GM11168 (cell line): ENCODE measurements around the gene ZNF41.
"Not testable (repeated sequence)": the region's sequence is repeated elsewhere in the genome, so short reads cannot be mapped to it uniquely, and the experiment has no call there.

Source experiments
- in situ Hi-C: fragments of 300-500 bp; cut with MboI; formaldehyde crosslinking; loops from one replicate; pipeline ENCODE4 v1.12.0; 2022; ENCODE audit warnings: low sequenced_read_pairs; ENCODE audit not compliant: unreplicated experiment

The ZNF41 gene

GRCh38 chrX:47497271-47497888 is 14.4 kb upstream of the ZNF41 start:
- in situ Hi-C loops, result no loop called here

DNA sequence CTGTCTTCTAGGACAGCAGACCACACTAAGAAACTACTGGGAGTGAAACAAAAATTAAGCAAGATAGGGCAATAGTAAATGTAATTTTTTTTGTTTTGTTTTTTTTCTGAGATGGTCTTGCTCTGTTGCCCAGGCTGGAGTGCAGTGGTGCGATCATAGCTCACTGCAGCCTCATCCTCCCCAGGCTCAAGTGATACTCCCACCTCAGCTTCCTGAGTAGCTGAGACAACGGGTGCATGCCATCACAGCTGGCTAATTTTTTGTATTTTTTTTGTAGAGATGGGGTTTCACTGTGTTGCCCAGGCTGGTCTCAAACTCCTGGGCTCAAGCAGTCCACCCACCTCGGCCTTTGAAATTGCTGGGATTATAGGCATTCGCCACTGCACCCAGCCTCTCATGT is 9.1 kb upstream of the ZNF41 start:
- in situ Hi-C loops, result not testable (repeated sequence)

- in situ Hi-C loops, result no loop called here
These were observed 6.7 kb upstream of the ZNF41 start for GRCh38 chrX:47489507-47490275.

DNA sequence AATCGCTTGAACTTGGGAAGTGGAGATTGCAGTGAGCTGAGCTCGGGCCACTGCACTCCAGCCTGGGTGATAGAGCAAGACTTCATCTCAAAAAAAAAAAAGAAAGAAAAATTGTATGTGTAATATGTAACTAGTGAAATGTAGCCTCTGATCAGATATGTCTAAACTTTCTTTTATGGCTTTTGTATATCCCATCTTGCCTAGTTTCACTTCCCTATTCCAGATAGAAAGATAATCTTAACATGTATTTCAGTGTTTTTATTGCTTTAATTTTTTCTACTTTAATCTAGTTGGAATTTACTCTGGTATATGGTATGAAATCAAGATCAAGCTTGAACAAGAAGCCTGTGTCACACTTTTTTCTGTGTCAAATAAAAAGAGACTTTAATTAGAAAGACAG is 1.9 kb upstream of the ZNF41 start:
- in situ Hi-C loops, result no loop called here

GRCh38 chrX:47483306-47484268 is 565 bp upstream of the ZNF41 start:
- in situ Hi-C loops, result no loop called here

GRCh38 chrX:47482065-47482511 is 934 bp downstream of the ZNF41 start:
- in situ Hi-C loops, result no loop called here

DNA sequence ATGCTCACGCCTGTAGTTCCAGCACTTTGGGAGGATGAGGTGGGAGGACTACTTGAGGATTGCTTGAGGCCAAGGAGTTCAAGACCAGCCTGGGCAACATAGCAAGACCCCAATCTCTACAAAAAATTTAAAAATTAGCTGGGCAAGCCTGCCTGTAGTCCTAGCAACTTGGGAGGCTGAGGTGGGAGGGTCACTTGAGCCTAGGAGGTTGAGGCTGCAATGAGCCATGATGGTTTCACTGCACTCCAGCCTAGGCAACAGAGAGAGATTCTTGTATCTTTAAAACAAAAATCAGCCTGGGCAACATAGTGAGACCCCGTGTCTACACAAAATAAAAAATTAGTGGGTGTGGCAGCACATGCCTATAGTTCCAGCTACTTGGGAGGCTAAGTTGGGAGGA is 1.9 kb downstream of the ZNF41 start:
- in situ Hi-C loops, result no loop called here

GRCh38 chrX:47480576-47480975 is 2.4 kb downstream of the ZNF41 start:
- in situ Hi-C loops, result no loop called here

DNA sequence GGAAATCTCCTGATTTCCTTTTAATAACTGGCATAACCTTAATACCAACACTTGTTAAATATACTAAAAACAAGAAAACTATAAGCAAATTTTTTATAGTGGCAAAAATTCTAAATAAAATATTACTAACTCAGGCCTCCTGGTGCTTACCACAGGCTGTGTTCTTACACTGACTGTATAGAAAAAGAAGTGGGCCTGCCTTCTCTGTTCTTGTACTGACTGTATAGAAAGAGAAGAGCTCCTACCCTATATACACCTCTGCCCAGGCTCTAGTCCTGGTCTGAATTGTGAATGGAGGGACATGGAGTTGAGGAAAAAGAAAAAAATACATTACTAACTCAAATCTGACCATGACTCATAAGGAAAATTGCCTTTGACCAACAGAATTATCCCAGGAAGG is 7.5 kb downstream of the ZNF41 start:
- in situ Hi-C loops, result no loop called here

DNA sequence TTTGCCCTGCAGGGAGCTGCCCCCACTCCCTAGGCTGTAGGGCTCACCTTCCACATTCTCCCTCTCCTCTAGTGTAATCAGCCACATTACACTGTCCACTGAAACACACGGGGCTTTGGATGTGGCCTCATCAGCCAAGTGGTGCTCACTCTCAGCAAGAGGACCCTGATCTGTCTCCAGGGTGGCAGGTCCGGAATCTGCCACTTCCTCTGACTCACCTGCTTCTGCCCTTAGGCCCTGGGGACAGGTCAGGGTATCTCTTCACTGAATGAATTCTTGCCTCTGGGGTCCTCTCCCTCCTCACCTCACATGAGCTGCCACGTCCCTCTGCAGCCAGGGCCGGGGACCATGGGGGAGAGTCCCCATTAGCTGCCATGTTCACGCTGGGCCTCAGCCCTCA is 15.9 kb downstream of the ZNF41 start:
- in situ Hi-C loops, result no loop called here

- in situ Hi-C loops, result no loop called here
These were observed 22.5 kb downstream of the ZNF41 start for GRCh38 chrX:47460561-47460960.

DNA sequence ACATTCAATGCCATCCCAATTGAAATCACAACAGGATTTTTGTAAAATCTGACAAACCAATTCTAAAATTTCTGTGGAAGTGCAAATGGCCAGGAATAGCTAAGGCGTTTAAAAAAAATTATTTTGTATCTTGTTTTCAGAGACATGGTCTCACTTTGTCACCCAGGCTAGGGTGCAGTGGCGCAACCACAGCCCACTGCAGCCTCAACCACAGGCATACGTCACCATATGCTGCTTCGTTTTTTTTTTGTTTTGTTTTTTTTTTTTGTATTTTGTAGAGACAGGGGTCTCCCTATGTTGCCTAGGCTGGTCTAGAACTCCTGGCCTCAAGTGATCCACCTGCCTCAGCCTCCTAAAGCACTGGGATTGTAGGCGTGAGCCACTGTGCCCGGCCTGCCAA is 24.5 kb downstream of the ZNF41 start:
- in situ Hi-C loops, result no loop called here

DNA sequence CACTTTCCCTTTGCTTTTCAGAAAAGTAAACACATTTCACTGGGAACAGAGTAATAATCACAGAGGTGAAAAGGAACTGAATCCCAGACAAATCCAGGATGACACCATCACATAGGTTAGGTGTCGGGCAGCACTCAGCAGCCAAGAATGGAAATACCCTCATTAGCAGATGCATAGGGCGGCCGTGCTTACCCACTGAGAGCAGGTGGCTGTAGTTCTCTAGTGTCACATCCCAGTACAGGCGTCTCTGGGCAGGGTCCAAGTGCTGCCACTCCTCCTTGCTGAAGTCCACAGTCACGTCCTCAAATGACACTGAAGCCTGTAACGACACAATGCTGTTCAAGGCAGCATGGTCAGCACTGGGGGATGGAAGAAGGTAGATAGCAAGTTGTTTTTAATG is 26.9 kb downstream of the ZNF41 start:
- in situ Hi-C loops, result no loop called here

DNA sequence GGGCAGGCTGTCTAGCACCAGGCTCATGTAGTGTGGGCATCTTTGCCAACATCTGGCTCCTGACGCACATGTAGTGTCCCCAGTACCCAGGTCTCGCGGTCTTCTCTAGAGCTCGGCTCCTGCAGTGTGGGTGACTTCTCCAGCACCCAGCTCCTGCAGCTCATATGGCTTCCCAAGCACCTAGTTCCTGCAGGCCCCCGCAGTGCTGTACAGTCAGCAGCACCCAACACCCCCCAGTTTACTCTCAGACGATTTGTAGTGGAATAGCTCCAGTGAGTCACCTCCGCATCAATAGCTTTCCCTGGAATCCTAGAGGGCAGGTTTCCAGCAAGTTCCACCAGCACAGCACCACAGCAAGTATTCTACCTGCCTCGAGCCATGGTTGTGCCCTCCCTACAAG is 30.9 kb downstream of the ZNF41 start:
- in situ Hi-C loops, result no loop called here

- in situ Hi-C loops, result no loop called here
These were observed 34.7 kb downstream of the ZNF41 start for GRCh38 chrX:47448165-47448806.

DNA sequence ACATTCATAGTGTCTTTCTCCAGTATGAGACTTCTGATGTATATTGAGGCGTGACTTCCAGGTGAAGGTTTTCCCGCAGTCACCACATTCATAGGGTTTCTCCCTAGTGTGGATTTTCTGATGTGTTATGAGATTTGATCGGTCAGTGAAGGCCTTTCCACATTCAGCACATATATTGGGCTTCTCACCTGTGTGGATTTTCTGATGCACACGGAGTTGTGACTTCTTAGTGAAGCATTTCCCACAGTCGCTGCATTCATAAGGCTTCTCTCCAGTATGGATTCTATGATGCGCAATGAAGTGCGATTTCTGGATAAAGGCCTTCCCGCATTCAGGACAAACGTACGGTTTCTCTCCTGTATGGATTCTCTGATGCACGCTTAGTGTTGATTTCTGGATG is 35.4 kb downstream of the ZNF41 start:
- in situ Hi-C loops, result no loop called here

DNA sequence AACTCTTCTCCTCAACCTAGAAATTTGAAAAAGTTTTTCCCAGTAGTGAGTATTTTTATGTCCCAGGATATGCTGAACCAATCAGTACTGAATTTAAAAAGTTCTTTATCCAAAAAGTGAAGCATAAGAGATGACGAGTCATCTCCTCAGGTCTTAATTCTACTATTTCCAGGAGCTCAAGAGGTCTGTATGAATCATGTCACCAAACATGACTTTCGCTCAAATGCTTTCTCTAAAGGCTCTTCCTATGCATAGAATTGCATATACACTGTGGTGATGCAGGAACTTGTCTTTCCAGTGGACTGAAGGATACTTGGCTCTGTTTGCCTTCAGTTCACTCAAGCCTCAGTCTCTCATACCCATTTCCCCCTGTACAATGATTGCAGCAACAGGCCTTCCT is 36.1 kb downstream of the ZNF41 start:
- in situ Hi-C loops, result no loop called here

GRCh38 chrX:47446431-47446830 is 36.6 kb downstream of the ZNF41 start:
- in situ Hi-C loops, result no loop called here

- in situ Hi-C loops, result no loop called here
These were observed 52.1 kb downstream of the ZNF41 start for GRCh38 chrX:47430925-47431324.

- in situ Hi-C loops, result no loop called here
These were observed 60.6 kb downstream of the ZNF41 start for GRCh38 chrX:47422444-47422843.
